Left colon (tissue), 2 donors: ENCODE results near the gene CKS1B. TPM values are rescaled to one million over a fixed set of nuclear protein-coding genes. Genes with fewer than 3 reads are reported as not detected.
"Not testable (repeated sequence)": the region's sequence is repeated elsewhere in the genome, so short reads cannot be mapped to it uniquely, and the experiment has no call there.

ENCODE experiments used
- ATAC-seq: fragments of 200-7000 bp; cut with Tn5 transposase; one replicate; pipeline ENCODE4 v1.9.1; 2020; ENCODE audit warnings: mild to moderate bottlenecking, moderate library complexity
- DNase-seq, 2 donors: peaks; one replicate each; pipeline ENCODE4 v3.0.0-alpha.2; 2020
- intact Hi-C, 2 donors: fragments of 100-400 bp; cut with DNase I in 1 of 2; cut with micrococcal nuclease in 1 of 2; formaldehyde crosslinking; loops; one replicate each; pipeline versions ENCODE4 v1.11.2 to v1.14.0; 2022; cut with DNase I, micrococcal nuclease
- total RNA-seq, 2 donors: library from RNA; stranded (reverse); fragmentation: NEBNext Ultra II Directional; extraction: Animal tissue kit (Norgen Biotek cat#: 25700); gene quantifications; one replicate each; pipeline ENCODE4 v1.2.1, GENCODE V29; 2021
- donor health status: DM: no; HTN: no; CAD: no.
- donor health status: DM: yes; HTN: yes; CAD: no.

CKS1B gene
- total RNA-seq, 2 donors from 2014 or later = 22.8 to 35.7 TPM

- ATAC-seq = peak; percentile 48
- intact Hi-C loops = no loop called here
- DNase-seq = peak; percentile 94 to 95
Observed at GRCh38 chr1:154974808-154975408, 427 bp downstream of the CKS1B start.

- intact Hi-C loops = no loop called here
- ATAC-seq (peak; percentile 14), DNase-seq (peak; percentile 82 to 84)
Observed at GRCh38 chr1:154975409-154976059, 1.1 kb downstream of the CKS1B start.

- DNase-seq, intact Hi-C loops, ATAC-seq: not testable (repeated sequence)
Observed at GRCh38 chr1:154977762-154978161, 3.3 kb downstream of the CKS1B start.

GRCh38 chr1:154978360-154978759 lies 3.9 kb downstream of the CKS1B start:
- ATAC-seq (no peak), DNase-seq (no peak)
- intact Hi-C loops = no loop called here

GRCh38 chr1:154982341-154982740 lies 7.9 kb downstream of the CKS1B start:
- intact Hi-C loops = no loop called here
- DNase-seq (no peak), ATAC-seq (no peak)

- intact Hi-C loops = no loop called here
- DNase-seq = peak; percentile 95 to 98
- peak; percentile 99 for ATAC-seq
Observed at GRCh38 chr1:154982897-154983648, 8.6 kb downstream of the CKS1B start, which contains the start of gene FLAD1. Gene FLAD1, plus strand, starts transcription at chr1:154983344. Its CDS starts 351 bp downstream, at chr1:154983695.

- no peak for DNase-seq
- intact Hi-C loops = no loop called here
- peak; percentile 15 for ATAC-seq
Observed at GRCh38 chr1:154983776-154984466, 9.4 kb downstream of the CKS1B start.

- ATAC-seq, DNase-seq, intact Hi-C loops: not testable (repeated sequence)
Observed at GRCh38 chr1:154986736-154987135, 12.3 kb downstream of the CKS1B start.

GRCh38 chr1:154987326-154987725 lies 12.8 kb downstream of the CKS1B start:
- ATAC-seq = no peak
- intact Hi-C loops = no loop called here
- DNase-seq = no peak

- DNase-seq (no peak), ATAC-seq (no peak)
- intact Hi-C loops = no loop called here
Observed at GRCh38 chr1:154988058-154988954, 13.8 kb downstream of the CKS1B start.

- DNase-seq (no peak), ATAC-seq (peak; percentile 74)
- intact Hi-C loops = no loop called here
Observed at GRCh38 chr1:154989195-154989860, 14.8 kb downstream of the CKS1B start.

- DNase-seq (no peak), ATAC-seq (no peak)
- intact Hi-C loops = no loop called here
Observed at GRCh38 chr1:154990276-154990675, 15.8 kb downstream of the CKS1B start.

GRCh38 chr1:154992721-154993571 lies 18.5 kb downstream of the CKS1B start:
- intact Hi-C loops = no loop called here
- peak; percentile 18 for ATAC-seq
- no peak for DNase-seq

- DNase-seq (no peak), ATAC-seq (no peak)
- intact Hi-C loops = no loop called here
Observed at GRCh38 chr1:154993572-154994268, 19.2 kb downstream of the CKS1B start, which contains the start of gene LENEP. Gene LENEP, plus strand, starts transcription at chr1:154993586. Its CDS starts 22 bp downstream, at chr1:154993608.

GRCh38 chr1:154994269-154994587 lies 19.7 kb downstream of the CKS1B start:
- no peak for DNase-seq
- intact Hi-C loops = no loop called here
- ATAC-seq = no peak

- DNase-seq = no peak
- ATAC-seq = no peak
Observed at GRCh38 chr1:154994591-154994990, 20.1 kb downstream of the CKS1B start.

More at GRCh38 chr1:154994591-154994990, 20.1 kb downstream of the CKS1B start:
- intact Hi-C loops = no loop called here
